Esophagus muscularis mucosa (tissue), 3 donors: ENCODE results near the gene ITSN2.

Experiments
- CTCF ChIP-seq, 3 experiments: fragments of 200-600 bp in 2 of 3; fragments of 450-650 bp in 1 of 3; sonication (generic) in 2 of 3; IDR thresholded peaks; one replicate each; pipeline ENCODE4 v1.5.1; 2017 to 2019; ENCODE audit warnings: antibody characterized with exemption in 3 of 3, mild to moderate bottlenecking in 2 of 3, moderate library complexity in 1 of 3
- POLR2A ChIP-seq: fragments of 450-650 bp; IDR thresholded peaks from one replicate; pipeline ENCODE4 v1.6.1; 2017; ENCODE audit warnings: antibody characterized with exemption, moderate library complexity, mild to moderate bottlenecking, low read depth
- POLR2AphosphoS5 ChIP-seq, 2 donors: sonication (generic); formaldehyde crosslinking; IDR thresholded peaks; one replicate each; pipeline ENCODE4 v1.6.1; 2017; ENCODE audit warnings: antibody characterized with exemption in 2 of 2

GRCh38 chr2:24329700-24330099, 30.6 kb downstream of the ITSN2 start:
- TF ChIP-seq CTCF (IDR thresholded peaks at IDR 0.05), result no peak
- TF ChIP-seq POLR2AphosphoS5 (IDR thresholded peaks at IDR 0.05), result no peak
- TF ChIP-seq POLR2A, result no peak
